ENCODE results near the gene ETS1.

The ETS1 gene

GRCh38 chr11:128559496-128560103 is 27.8 kb downstream of the ETS1 start:
- TF ChIP-seq, protein P1, sequence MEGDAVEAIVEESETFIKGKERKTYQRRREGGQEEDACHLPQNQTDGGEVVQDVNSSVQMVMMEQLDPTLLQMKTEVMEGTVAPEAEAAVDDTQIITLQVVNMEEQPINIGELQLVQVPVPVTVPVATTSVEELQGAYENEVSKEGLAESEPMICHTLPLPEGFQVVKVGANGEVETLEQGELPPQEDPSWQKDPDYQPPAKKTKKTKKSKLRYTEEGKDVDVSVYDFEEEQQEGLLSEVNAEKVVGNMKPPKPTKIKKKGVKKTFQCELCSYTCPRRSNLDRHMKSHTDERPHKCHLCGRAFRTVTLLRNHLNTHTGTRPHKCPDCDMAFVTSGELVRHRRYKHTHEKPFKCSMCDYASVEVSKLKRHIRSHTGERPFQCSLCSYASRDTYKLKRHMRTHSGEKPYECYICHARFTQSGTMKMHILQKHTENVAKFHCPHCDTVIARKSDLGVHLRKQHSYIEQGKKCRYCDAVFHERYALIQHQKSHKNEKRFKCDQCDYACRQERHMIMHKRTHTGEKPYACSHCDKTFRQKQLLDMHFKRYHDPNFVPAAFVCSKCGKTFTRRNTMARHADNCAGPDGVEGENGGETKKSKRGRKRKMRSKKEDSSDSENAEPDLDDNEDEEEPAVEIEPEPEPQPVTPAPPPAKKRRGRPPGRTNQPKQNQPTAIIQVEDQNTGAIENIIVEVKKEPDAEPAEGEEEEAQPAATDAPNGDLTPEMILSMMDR (IDR thresholded peaks at IDR 0.05; ENCODE audit: insufficient read depth, missing control alignments) = no peak
- FAIRE-seq = no peak
- no peak for DNase-seq (ENCODE audit: insufficient read length, low spot score)

GRCh38 chr11:128555606-128556005 is 31.8 kb downstream of the ETS1 start:
- DNase-seq (ENCODE audit: insufficient read length, low spot score) = no peak
- TF ChIP-seq, protein P1 (IDR thresholded peaks at IDR 0.05; ENCODE audit: insufficient read depth, missing control alignments) = peak; percentile 15
- no peak for FAIRE-seq

GRCh38 chr11:128553662-128554362 is 33.5 kb downstream of the ETS1 start:
- FAIRE-seq (no peak), DNase-seq (ENCODE audit: insufficient read length, low spot score) (no peak)
- TF ChIP-seq, protein P1 (IDR thresholded peaks at IDR 0.05; ENCODE audit: insufficient read depth, missing control alignments) = no peak

- no peak for DNase-seq (ENCODE audit: insufficient read length, low spot score)
- FAIRE-seq = no peak
- TF ChIP-seq, protein P1 (IDR thresholded peaks at IDR 0.05; ENCODE audit: insufficient read depth, missing control alignments) = no peak
Measured at GRCh38 chr11:128552783-128553661, 34.3 kb downstream of the ETS1 start.

DNA sequence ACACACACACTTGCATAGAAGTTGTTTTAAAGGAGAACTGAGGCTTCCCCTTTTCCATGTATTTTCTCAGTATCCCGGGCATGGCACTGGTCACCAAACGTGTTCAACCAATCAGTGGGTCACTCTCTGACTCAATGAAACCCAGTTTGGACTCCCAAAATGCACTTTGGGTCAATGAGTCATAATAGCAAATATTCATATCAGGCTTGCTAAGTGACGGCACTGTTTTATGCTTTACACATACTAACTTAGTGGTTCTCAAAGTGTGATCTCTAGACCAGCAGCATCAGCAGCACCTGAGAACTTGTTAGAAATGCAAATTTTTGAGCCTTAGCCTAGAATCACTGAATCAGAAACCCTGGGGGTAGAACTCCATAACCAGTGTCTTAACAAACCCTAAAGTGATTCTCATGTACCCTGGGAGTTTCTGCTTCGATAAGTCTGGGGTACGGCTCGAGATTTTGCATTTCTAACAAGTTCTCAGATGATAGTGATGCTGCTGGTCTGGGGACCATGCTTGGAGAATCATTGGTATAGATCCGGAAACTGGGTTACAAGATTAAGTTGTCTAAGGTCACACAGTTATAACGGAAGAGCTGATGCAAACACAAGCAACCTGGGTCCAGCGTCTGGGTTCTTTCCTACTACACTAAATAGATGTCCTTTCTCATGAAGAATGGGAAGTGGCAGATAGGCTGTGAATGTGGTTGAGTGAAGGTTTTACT is 35.6 kb downstream of the ETS1 start:
- DNase-seq (ENCODE audit: insufficient read length, low spot score) (no peak), FAIRE-seq (no peak)
- TF ChIP-seq, protein P1 (IDR thresholded peaks at IDR 0.05; ENCODE audit: insufficient read depth, missing control alignments) = no peak

GRCh38 chr11:128551058-128551457 is 36.3 kb downstream of the ETS1 start:
- DNase-seq (ENCODE audit: insufficient read length, low spot score) (no peak), FAIRE-seq (no peak)
- TF ChIP-seq, protein P1 (IDR thresholded peaks at IDR 0.05; ENCODE audit: insufficient read depth, missing control alignments) = no peak
